ENCODE data around the gene TIGAR. TPM values are rescaled to one million over a fixed set of nuclear protein-coding genes. Genes with fewer than 3 reads are reported as not detected.

Gene TIGAR
- total RNA-seq, 1 experiment from 2014 or later = 27.5 TPM

DNA sequence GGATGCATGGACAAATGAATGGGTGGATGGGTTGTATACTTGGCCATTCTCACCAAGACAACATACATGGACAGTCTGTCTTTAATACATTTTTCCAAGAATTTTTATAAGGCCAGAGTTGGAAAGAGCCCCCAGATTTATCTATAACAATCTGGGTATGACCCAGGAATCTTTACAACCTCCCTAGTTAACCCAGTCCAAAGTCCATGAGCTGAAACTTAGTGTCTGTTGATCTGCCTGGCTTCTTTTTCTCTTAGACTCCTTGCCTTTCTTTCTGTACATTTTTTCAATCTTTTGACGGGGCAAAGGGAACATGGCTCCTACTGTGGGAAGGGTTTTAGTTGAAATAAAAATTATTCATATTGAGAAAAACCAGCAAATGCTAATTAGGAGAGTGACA, 57.8 kb downstream of the TIGAR start:
- Histone ChIP-seq H2BK12ac (ENCODE audit: insufficient read length, low read depth, low read length) (no peak overlapping the region), H3K9ac (ENCODE audit: extremely low read depth, insufficient read length, low read length) (no peak overlapping the region), H4K91ac (ENCODE audit: insufficient read length, low read depth, low read length) (no peak overlapping the region), H3K23ac (ENCODE audit: insufficient read length, low read depth, low read length) (no peak overlapping the region), H4K20me1 (ENCODE audit: control insufficient read depth, insufficient read depth, insufficient read length) (no peaks in the 10 kb centered on the region), H3K79me2 (ENCODE audit: insufficient read depth, low read length) (no peaks in the 10 kb centered on the region), H2AK5ac (ENCODE audit: insufficient read length, low read length) (no peak overlapping the region), H3K18ac (ENCODE audit: insufficient read length, low read depth, low read length) (no peak overlapping the region), H2BK15ac (ENCODE audit: low read depth, low read length) (no peak overlapping the region), H3K4me2 (ENCODE audit: insufficient read depth, insufficient read length, low read length) (no peak overlapping the region), H3K4ac (ENCODE audit: low read depth, low read length) (no peak overlapping the region), H3K56ac (ENCODE audit: insufficient read length, low read depth, low read length) (no peak overlapping the region), H3T11ph (ENCODE audit: low read length) (no peak overlapping the region), H4K5ac (ENCODE audit: insufficient read length, low read depth, low read length) (no peak overlapping the region), H3K9me3 (ENCODE audit: control insufficient read depth, low read depth, low read length) (no peaks in the 10 kb centered on the region), H2BK5ac (ENCODE audit: insufficient read length, low read length) (no peak overlapping the region), H3K23me2 (ENCODE audit: insufficient read length, low read depth, low read length, poor library complexity, severe bottlenecking) (peaks cover 3% of the 10 kb centered on the region), H2AFZ (ENCODE audit: low read length) (no peak overlapping the region), H3K14ac (ENCODE audit: insufficient read depth, low read length) (no peak overlapping the region), H2BK20ac (ENCODE audit: low read depth, low read length, poor library complexity, severe bottlenecking) (no peak overlapping the region), H3K27me3 (ENCODE audit: insufficient read depth, low read length) (no peaks in the 10 kb centered on the region), H3K4me1 (ENCODE audit: insufficient read depth, low read length) (no peaks in the 10 kb centered on the region; the same call in 1 of the 2 replicates), H3K79me1 (ENCODE audit: insufficient read depth, low read depth, low read length, poor library complexity, severe bottlenecking) (no peaks in the 10 kb centered on the region), H3K27ac (ENCODE audit: insufficient read length, low read depth, low read length) (no peak overlapping the region), H2BK120ac (ENCODE audit: low read depth, low read length, poor library complexity, severe bottlenecking) (no peak overlapping the region), H4K8ac (replicated peaks; ENCODE audit: insufficient read length, low read depth, low read length) (no peak overlapping the region)
- no peak overlapping the region for H3K27ac Mint-ChIP-seq
- TF ChIP-seq CTCF (conservative IDR thresholded peaks at IDR 0.05) = no peak
- H3K4me1 Mint-ChIP-seq = peaks cover 13 to 22% of the 10 kb centered on the region in 2 experiments
- no peak for DNase-seq
- H3K27me3 Mint-ChIP-seq (ENCODE audit: low read depth) = peaks cover 5% of the 10 kb centered on the region
- no peaks in the 10 kb centered on the region; a peak in 2 of 7 replicates for H3K36me3 Mint-ChIP-seq (ENCODE audit: insufficient read depth in 1 of 3, low read depth in 3 of 3)
- no CpG with 5 or more reads among the region's 1 CpG for WGBS (ENCODE audit: extremely low coverage, insufficient read length, low lambda C conversion rate)
- H3K4me3 Mint-ChIP-seq = no peak overlapping the region; a peak in 1 of 5 replicates
- peaks cover 0 to 6% of the 10 kb centered on the region in 2 experiments; a peak in 1 of 5 replicates for H3K9me3 Mint-ChIP-seq
